Breast epithelium (tissue), 4 donors: Measurements from ENCODE around the gene ZNF627. TPM values are rescaled to one million over a fixed set of nuclear protein-coding genes. Genes with fewer than 3 reads are reported as not detected.

Experiments used
- DNase-seq, 2 donors: peaks; one replicate each; pipeline ENCODE4 v3.0.0-alpha.2; 2019; ENCODE audit warnings: low spot score in 2 of 2
- H3K27ac ChIP-seq, 2 donors: fragments of 200-600 bp; sonication (generic) in 1 of 2; one replicate each; pipeline ENCODE4 v1.5.1; 2016 to 2019; ENCODE audit warnings: mild to moderate bottlenecking in 1 of 2
- H3K27me3 ChIP-seq, 2 donors: fragments of 200-600 bp; sonication (generic) in 1 of 2; one replicate each; pipeline versions ENCODE4 v1.5.1 to v1.6.0; 2017 to 2019; ENCODE audit warnings: control low read depth in 1 of 2, mild to moderate bottlenecking in 1 of 2
- H3K36me3 ChIP-seq: fragments of 200-600 bp; one replicate; pipeline ENCODE4 v1.5.1; 2019
- H3K4me1 ChIP-seq, 2 donors: fragments of 200-600 bp; sonication (generic); one replicate each; pipeline ENCODE4 v1.5.1; 2016 to 2019; ENCODE audit warnings: control low read depth in 1 of 2
- H3K4me3 ChIP-seq, 3 donors: fragments of 200-600 bp; sonication (generic); 1 replicate in 2 of 3; 2 replicates in 1 of 3; pipeline ENCODE4 v1.5.1; 2016 to 2019; ENCODE audit warnings: mild to moderate bottlenecking in 3 of 3, moderate library complexity in 2 of 3
- H3K9me3 ChIP-seq, 2 donors: fragments of 200-600 bp; sonication (generic) in 1 of 2; one replicate each; pipeline ENCODE4 v1.5.1; 2016 to 2019; ENCODE audit warnings: control low read depth in 1 of 2
- POLR2A ChIP-seq: fragments of 450-650 bp; IDR thresholded peaks from one replicate; pipeline ENCODE4 v1.6.1; 2016; ENCODE audit warnings: antibody characterized with exemption, mild to moderate bottlenecking, moderate library complexity
- POLR2AphosphoS5 ChIP-seq, 3 donors: sonication (generic); formaldehyde crosslinking; IDR thresholded peaks; one replicate each; pipeline ENCODE4 v1.6.1; 2017; ENCODE audit warnings: antibody characterized with exemption in 3 of 3
- intact Hi-C: fragments of 100-400 bp; cut with DNase I; formaldehyde crosslinking; loops from one replicate; pipeline ENCODE4 v1.15.1; 2023; ENCODE audit warnings: low total_unique reads
- total RNA-seq, 3 donors: library from RNA; depleted of rRNA; stranded (reverse); fragments of >200 nt; gene quantifications; one replicate each; pipeline ENCODE4 v1.1.0, GENCODE V29; 2016
- TF ChIP-seq, protein P1 (sequence below), 3 donors: fragments of 450-650 bp; IDR thresholded peaks; one replicate each; pipeline ENCODE4 v1.5.1; 2016 to 2017; ENCODE audit warnings: antibody characterized with exemption in 3 of 3, mild to moderate bottlenecking in 3 of 3, moderate library complexity in 3 of 3

Gene ZNF627
- total RNA-seq, 3 donors from 2014 or later = 8.5 to 35.4 (median 23.3) TPM

DNA sequence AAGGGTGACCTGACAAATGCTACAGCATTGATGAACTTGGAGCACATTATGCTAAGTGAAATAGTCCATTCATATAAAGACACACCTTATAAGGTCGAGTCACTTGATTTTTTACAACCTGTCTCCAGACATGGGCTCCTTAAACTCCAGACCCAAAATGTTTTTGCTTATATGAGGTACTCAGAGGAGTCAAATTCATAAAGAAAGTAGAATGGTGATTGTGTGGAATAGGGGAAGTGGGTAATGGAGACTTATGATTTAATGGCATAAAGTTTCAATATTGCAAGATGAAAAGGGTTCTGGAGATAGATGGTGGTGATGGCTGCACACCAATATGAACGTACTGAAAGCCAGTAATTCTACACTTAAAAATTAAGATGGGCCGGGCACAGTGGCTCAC lies 59.3 kb downstream of the ZNF627 start:
- Histone ChIP-seq H3K4me3 (no peak overlapping the region), H3K27me3 (no peaks in the 10 kb centered on the region), H3K27ac (no peak overlapping the region), H3K9me3 (peaks cover 5 to 23% of the 10 kb centered on the region in 2 donors), H3K4me1 (no peaks in the 10 kb centered on the region), H3K36me3 (no peaks in the 10 kb centered on the region)
- TF ChIP-seq POLR2AphosphoS5 (IDR thresholded peaks at IDR 0.05) = no peak
- intact Hi-C loops = no loop called here
- no peak for DNase-seq

DNA sequence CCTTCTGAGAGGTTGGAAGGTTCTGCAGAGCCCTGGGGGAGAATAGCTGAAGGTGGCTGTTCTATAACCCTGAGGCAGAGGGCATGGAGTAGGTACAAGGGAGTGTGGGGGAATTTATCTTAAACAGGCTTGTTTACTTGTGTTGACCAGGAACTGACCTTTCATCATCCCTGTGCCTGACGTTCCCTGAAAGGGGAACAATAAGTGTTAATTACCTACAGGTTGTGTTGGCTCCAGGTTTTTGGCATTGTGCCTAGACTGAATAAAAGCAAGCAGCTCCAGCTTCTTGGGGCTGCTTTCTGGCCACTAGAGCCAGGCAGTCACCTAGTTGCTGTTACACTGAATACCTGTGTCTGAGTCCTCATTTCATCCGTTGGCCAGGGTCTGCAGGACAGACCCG lies 60.0 kb downstream of the ZNF627 start:
- Histone ChIP-seq H3K27ac (no peak overlapping the region), H3K4me1 (no peaks in the 10 kb centered on the region), H3K36me3 (no peaks in the 10 kb centered on the region), H3K9me3 (peaks cover 5 to 15% of the 10 kb centered on the region in 2 donors), H3K4me3 (no peak overlapping the region), H3K27me3 (no peaks in the 10 kb centered on the region)
- no peak for DNase-seq
- TF ChIP-seq POLR2AphosphoS5 (IDR thresholded peaks at IDR 0.05) (no peak), POLR2A (no peak)
- TF ChIP-seq, protein P1, sequence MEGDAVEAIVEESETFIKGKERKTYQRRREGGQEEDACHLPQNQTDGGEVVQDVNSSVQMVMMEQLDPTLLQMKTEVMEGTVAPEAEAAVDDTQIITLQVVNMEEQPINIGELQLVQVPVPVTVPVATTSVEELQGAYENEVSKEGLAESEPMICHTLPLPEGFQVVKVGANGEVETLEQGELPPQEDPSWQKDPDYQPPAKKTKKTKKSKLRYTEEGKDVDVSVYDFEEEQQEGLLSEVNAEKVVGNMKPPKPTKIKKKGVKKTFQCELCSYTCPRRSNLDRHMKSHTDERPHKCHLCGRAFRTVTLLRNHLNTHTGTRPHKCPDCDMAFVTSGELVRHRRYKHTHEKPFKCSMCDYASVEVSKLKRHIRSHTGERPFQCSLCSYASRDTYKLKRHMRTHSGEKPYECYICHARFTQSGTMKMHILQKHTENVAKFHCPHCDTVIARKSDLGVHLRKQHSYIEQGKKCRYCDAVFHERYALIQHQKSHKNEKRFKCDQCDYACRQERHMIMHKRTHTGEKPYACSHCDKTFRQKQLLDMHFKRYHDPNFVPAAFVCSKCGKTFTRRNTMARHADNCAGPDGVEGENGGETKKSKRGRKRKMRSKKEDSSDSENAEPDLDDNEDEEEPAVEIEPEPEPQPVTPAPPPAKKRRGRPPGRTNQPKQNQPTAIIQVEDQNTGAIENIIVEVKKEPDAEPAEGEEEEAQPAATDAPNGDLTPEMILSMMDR (IDR thresholded peaks at IDR 0.05) = no peak
- intact Hi-C loops = no loop called here

DNA sequence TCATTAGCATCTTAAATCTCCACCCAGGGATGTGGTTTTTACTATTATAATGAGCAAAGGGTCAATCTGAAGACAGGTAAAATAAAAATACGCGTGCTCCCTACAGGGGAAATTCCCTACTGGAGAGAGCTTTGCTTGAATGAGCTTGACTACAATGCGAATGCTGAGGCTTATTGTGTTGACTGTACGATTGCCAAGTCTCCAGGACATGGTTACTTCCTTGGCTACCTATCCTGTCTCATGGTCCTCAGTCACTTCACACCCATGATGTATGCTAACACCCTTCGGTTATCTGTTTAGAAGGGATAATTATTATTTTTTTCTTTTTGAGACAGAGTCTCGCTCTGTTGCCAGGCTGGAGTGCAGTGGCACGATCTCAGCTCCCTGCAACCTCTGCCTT lies 61.7 kb downstream of the ZNF627 start:
- intact Hi-C loops = no loop called here
- H3K27ac ChIP-seq = no peak overlapping the region
- no peaks in the 10 kb centered on the region for H3K9me3 ChIP-seq
- H3K27me3 ChIP-seq = no peaks in the 10 kb centered on the region
- peak in 1 of 2 donors; percentile 28 for DNase-seq
- no peaks in the 10 kb centered on the region for H3K4me1 ChIP-seq
- H3K4me3 ChIP-seq = no peak overlapping the region
- H3K36me3 ChIP-seq = no peaks in the 10 kb centered on the region
- TF ChIP-seq POLR2A = no peak
- TF ChIP-seq, protein P1 (IDR thresholded peaks at IDR 0.05) = no peak
- no peak for TF ChIP-seq POLR2AphosphoS5 (IDR thresholded peaks at IDR 0.05)

DNA sequence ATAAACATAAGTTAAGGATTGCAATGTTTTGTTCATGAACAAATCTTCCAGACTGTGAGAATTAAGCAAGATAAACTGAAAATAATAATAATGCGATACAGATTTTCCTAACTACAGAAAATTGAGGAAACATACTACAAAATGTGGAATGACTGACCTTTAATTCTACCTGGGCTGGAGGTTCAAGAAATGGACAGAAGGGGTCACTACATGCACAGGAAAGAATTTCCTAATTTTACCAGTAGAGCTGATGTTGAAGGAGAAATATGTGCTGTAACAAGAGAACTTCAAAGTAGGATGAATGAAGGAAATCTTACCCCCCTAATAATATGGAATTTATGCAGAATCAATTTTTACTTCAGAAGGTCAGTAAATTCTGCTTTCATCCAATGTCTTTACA lies 62.3 kb downstream of the ZNF627 start:
- no peak for DNase-seq
- intact Hi-C loops = no loop called here
- no peak for TF ChIP-seq POLR2AphosphoS5 (IDR thresholded peaks at IDR 0.05)
- no peak for TF ChIP-seq POLR2A
- TF ChIP-seq, protein P1 (IDR thresholded peaks at IDR 0.05) = no peak
- H3K9me3 ChIP-seq = no peaks in the 10 kb centered on the region
- H3K4me1 ChIP-seq = no peaks in the 10 kb centered on the region
- no peaks in the 10 kb centered on the region for H3K27me3 ChIP-seq
- H3K4me3 ChIP-seq = no peak overlapping the region
- no peaks in the 10 kb centered on the region for H3K36me3 ChIP-seq
- H3K27ac ChIP-seq = no peak overlapping the region

DNA sequence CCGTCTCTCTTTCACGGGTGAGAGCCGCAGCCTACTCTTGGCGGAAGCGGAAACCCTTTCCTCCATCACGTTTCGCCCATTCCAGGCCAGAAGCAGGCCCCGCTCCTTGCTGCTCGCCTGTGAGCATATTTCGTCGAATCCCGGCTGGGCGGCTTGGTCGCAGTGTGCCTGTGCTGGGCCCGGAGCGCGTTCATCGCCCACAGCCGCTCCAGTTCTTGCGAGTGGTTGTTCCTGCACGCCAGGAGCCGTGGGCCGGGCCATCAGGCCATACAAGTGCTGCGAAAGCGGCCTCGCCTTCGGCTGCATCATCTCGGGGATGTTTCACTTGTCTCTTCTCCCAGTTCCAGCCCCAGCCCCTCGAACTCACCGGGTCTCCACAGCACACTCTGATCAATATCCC lies 65.0 kb downstream of the ZNF627 start:
- TF ChIP-seq, protein P1 (IDR thresholded peaks at IDR 0.05) = no peak
- TF ChIP-seq POLR2AphosphoS5 (IDR thresholded peaks at IDR 0.05) (no peak), POLR2A (no peak)
- no peak for DNase-seq
- H3K36me3 ChIP-seq = no peaks in the 10 kb centered on the region
- H3K4me1 ChIP-seq = no peaks in the 10 kb centered on the region
- H3K27me3 ChIP-seq = no peaks in the 10 kb centered on the region
- H3K4me3 ChIP-seq = no peak overlapping the region
- no peak overlapping the region for H3K27ac ChIP-seq
- intact Hi-C loops = no loop called here
- no peaks in the 10 kb centered on the region for H3K9me3 ChIP-seq

DNA sequence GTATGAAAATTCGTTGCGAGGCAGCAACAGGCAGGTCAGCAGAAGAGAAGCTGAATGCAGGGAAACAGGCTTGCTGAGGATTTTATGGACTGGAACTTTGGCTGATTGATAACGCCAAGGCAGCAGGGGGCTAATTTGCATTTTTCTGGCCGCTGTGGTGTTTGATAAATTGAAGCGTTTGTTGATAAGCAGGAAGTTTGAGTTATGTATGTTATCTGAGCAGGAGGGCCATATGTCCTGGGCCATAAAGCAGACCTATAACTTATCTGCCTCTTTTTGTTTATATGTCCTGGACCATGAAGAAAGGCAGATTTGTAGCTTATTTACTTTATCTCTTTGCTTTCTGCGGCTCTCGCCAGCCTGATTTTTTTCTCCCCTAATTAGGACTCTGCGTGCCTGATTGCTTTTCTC lies 65.9 kb downstream of the ZNF627 start:
- Histone ChIP-seq H3K9me3 (no peaks in the 10 kb centered on the region), H3K27me3 (no peaks in the 10 kb centered on the region), H3K4me1 (no peaks in the 10 kb centered on the region), H3K36me3 (no peaks in the 10 kb centered on the region), H3K27ac (no peak overlapping the region), H3K4me3 (no peak overlapping the region)
- intact Hi-C loops = no loop called here
- TF ChIP-seq, protein P1 (IDR thresholded peaks at IDR 0.05) = no peak
- TF ChIP-seq POLR2A (no peak), POLR2AphosphoS5 (IDR thresholded peaks at IDR 0.05) (no peak)
- DNase-seq = no peak
